GM18867 (cell line): Measurements from ENCODE around the gene PARPBP.
"Not testable (repeated sequence)": the region's sequence is repeated elsewhere in the genome, so short reads cannot be mapped to it uniquely, and the experiment has no call there.

Experiments
- ATAC-seq: cut with Tn5 transposase; IDR thresholded peaks from one replicate; pipeline ENCODE4 v1.9.1; 2021; ENCODE audit warnings: mild to moderate bottlenecking, moderate library complexity; ENCODE audit not compliant: unreplicated experiment

The PARPBP gene

GRCh38 chr12:102147062-102147587 lies 27.1 kb downstream of the PARPBP start:
- ATAC-seq: not testable (repeated sequence)

- ATAC-seq: not testable (repeated sequence)
Measured at GRCh38 chr12:102155206-102155605, 35.2 kb downstream of the PARPBP start.

GRCh38 chr12:102163383-102163782 lies 43.4 kb downstream of the PARPBP start:
- ATAC-seq: no peak

- ATAC-seq: peak; percentile 79
Measured at GRCh38 chr12:102167821-102168604, 48.0 kb downstream of the PARPBP start.

- peak; percentile 74 for ATAC-seq
Measured at GRCh38 chr12:102169922-102170621, 50.1 kb downstream of the PARPBP start.

- no peak for ATAC-seq
Measured at GRCh38 chr12:102171951-102172350, 52.0 kb downstream of the PARPBP start.

- no peak for ATAC-seq
Measured at GRCh38 chr12:102172436-102172835, 52.5 kb downstream of the PARPBP start.

GRCh38 chr12:102174117-102174516 lies 54.1 kb downstream of the PARPBP start:
- ATAC-seq: no peak

GRCh38 chr12:102174761-102175160 lies 54.8 kb downstream of the PARPBP start:
- no peak for ATAC-seq

- ATAC-seq: no peak
Measured at GRCh38 chr12:102182635-102183034, 62.7 kb downstream of the PARPBP start.

- ATAC-seq: no peak
Measured at GRCh38 chr12:102195826-102196225, 75.8 kb downstream of the PARPBP start.

GRCh38 chr12:102197789-102198188 lies 77.8 kb downstream of the PARPBP start, which contains the start of gene PMCH:
Gene PMCH (minus strand): TSS chr12:102197833. CDS start chr12:102197770, 63 bp downstream.
- ATAC-seq: peak; percentile 95

GRCh38 chr12:102201436-102202061 lies 81.6 kb downstream of the PARPBP start:
- ATAC-seq: no peak

- no peak for ATAC-seq
Measured at GRCh38 chr12:102202556-102202955, 82.6 kb downstream of the PARPBP start.

GRCh38 chr12:102204025-102204424 lies 84.0 kb downstream of the PARPBP start:
- ATAC-seq: no peak

GRCh38 chr12:102215992-102216691 lies 96.2 kb downstream of the PARPBP start:
- ATAC-seq: no peak

GRCh38 chr12:102220736-102221135 lies 100.8 kb downstream of the PARPBP start:
- ATAC-seq: no peak

GRCh38 chr12:102227954-102228353 lies 108.0 kb downstream of the PARPBP start:
- no peak for ATAC-seq

- ATAC-seq: no peak
Measured at GRCh38 chr12:102232036-102232435, 112.1 kb downstream of the PARPBP start.

- ATAC-seq: no peak
Measured at GRCh38 chr12:102232446-102232845, 112.5 kb downstream of the PARPBP start.

GRCh38 chr12:102234599-102234998 lies 114.6 kb downstream of the PARPBP start:
- ATAC-seq: no peak
